UCSD-AML1 (cell line): ENCODE data around the gene CAPN5.
A peak's percentile ranks its signal among the peaks of the same experiment; 100 is the strongest.

Experiments
- DNase-seq: peaks from one replicate; lab custom pipeline; 2025; ENCODE audit not compliant: unreplicated experiment; lab: John Stamatoyannopoulos, UW

CAPN5 gene

GRCh38 chr11:77147668-77148321 is 81.0 kb downstream of the CAPN5 start:
- no peak for DNase-seq

DNA sequence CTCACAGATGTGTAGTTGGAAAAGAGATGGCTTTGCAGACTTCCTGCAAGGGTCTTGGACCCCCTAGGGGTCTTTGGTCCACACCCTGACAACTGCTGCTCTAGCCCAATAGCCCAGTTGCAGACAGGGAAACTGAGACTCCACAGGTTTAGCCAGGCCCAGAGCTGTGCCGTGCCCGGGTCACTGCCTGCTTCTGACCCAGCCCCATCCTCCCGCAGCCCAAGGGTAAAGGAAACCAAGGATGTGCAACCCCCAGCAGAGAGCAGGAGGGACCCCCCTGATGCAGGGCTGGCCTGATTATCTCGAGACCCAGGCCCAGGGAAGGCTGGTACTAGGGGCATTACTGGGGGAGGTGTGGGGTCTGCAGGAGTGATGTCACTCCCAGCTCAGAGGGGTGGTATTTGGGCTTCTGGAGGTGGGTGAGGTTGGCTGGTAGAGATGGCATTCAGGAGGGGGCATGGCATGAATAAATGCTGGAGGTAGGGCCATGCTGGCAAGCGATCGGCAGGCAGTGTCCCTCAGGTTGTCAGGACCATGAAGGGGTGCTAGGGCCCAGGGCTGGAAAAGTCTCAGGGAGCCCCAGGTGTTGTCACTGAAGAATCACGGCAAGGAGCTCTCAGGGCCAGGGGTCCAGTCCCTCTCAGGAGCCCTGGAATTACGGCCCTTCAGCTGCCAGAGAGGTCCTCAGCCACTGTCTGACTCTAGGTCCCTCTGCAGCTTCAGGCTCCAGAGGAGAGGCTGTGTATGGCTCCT is 82.4 kb downstream of the CAPN5 start:
- DNase-seq: no peak

DNA sequence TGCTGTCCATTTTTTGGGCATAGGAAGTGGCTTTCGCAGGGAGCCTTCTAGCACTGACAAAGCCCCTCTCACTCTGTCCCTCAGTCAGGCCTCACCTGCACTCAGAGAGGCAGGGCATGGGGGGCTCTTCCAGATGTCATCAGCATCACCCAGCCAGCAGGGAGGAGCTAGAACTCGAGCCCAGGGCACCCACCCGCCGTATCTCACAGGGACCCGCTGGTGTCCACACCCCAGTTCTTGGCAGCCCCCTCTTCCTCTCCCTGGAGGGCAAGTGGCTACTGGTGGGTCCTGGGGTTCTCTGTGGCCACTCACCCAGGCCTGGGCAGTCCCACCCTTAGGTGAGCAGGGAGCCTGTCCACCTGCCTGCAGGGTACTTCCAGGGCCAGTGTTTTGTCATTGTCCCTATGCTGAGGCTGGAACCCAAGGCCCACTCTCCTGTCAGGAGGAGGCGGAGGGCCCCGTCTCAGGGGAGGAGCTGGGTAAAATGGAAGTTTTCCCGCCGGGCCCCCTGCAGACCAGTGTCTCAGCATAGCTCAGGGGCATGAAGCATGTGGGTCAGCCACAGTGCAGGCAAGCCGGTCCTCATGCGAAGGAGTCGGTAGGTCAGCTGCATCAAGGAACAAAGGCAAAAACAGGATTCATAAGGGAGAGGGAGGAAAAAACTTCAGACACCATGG is 83.1 kb downstream of the CAPN5 start:
- DNase-seq: no peak

DNA sequence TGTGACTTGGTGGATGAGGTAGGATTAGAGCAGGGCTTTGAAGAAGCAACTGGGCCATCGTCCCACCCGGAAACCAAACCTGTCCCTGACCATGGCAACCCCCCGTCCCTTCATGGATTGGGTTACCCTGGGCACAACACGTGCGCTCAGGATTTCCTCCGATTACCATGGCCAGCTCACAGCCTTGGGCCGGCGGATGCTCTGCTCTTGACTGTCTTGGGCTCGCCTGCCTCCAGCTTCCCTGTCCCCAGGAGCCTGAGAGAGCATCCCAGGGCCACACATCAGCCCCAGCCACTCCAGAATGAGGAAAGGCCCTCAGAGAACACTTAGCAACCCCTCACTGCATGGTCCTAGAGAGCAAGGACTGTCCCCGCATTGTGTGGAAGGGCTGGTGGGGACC is 84.1 kb downstream of the CAPN5 start:
- DNase-seq: no peak

GRCh38 chr11:77151804-77152509 is 85.2 kb downstream of the CAPN5 start:
- DNase-seq: peak; percentile 93

GRCh38 chr11:77152846-77153245 is 86.1 kb downstream of the CAPN5 start:
- DNase-seq: no peak

DNA sequence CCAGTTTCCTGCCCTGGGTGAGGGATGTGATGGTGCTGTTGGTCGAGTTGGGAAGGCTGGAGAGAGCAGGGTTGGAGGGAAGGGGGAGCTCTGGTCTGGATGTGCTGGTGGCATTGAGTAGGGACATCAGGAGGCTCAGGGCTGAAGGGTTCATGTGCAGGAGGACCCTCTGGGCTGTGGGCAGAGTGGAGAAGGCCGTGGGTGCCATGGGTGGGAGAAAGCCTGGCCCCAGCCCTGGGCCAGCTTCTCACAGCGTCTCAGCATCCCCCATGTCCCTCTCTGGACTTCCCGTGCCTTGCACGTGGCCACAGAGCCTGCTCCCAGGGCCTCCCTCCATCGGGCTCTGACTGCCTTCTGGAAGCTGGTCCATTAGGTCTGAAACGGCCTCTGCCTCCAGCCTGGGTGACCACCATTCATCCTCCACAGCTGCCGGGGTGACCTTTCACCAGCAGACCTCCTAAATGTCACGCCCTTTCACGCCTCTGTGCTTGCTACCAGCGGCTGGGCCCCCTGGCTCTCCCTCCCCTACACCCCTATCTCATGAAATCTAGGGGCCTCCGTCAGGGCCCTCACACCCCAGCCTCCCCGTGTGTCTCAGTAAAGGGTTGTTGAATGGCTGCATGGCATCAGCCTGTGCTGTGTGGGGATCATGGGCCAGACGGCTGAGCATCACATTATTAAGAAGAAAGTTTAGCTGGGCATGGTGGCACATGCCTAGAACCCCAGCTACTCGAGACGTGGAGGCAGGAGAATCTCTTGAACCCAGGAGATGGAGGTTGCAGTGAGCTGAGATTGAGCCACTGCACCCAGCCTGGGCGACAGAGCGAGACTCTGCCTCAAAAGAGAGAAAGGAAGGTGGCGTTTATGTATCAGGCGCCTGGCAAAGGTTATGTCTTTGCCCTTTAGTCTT is 86.8 kb downstream of the CAPN5 start:
- DNase-seq: no peak

DNA sequence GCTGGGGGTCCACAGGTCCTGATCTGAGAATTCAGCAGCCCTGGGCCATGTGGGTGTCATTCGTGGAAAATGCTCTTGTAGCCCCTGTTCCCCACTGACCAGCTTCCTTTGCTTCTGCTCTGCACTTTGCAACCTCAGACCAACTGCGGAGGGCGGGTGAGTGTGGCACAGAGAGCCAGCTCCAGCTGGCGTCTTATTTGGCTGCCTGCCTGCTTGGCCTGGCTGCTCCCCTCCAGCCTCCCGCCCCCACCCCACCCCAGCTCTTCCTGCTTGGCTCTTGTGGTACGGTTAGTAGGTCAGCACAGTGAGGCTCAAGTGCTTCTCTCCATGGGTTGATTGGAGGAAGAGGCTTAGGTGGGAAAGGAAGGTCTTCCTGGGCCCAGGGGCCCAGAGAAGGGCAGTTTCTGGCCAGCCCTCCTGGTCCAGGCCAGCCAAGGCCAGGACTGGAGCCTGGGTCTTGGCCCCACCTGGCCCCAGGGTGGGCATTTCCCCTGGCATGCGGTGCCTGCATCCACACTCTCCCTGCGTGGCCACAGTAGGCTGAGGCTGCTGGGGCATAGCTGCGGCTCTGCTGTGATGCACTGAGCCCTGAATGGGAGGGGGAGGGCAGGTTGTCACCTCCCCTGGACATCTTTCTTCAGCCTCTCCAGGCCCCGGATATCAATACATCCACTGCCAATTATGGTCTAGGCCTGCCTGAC is 87.8 kb downstream of the CAPN5 start:
- no peak for DNase-seq

- no peak for DNase-seq
Observed at GRCh38 chr11:77155082-77155475, 88.3 kb downstream of the CAPN5 start.

DNA sequence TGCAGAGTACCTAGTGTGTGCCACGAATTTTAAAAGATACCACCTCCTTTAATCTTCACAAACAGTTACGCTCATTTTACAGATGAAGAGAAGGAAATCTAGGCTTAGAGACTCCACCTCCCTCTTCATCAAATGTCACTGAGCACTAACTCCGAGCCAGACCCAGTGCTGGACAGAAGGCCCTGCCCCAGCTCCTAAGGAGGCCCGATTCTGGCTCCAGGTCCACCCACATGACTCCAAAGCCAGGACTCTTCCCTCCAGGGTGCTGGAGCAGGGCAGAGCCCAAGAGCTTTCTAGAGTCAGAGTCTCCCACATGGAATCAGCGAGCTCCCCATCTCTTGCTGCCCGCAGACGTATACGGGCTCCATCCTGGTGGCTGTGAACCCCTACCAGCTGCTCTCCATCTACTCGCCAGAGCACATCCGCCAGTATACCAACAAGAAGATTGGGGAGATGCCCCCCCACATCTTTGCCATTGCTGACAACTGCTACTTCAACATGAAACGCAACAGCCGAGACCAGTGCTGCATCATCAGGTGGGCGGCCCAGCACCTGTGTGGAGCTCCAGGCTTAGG is 88.9 kb downstream of the CAPN5 start:
- DNase-seq: no peak

- DNase-seq: no peak
Observed at GRCh38 chr11:77156396-77157195, 89.8 kb downstream of the CAPN5 start.

DNA sequence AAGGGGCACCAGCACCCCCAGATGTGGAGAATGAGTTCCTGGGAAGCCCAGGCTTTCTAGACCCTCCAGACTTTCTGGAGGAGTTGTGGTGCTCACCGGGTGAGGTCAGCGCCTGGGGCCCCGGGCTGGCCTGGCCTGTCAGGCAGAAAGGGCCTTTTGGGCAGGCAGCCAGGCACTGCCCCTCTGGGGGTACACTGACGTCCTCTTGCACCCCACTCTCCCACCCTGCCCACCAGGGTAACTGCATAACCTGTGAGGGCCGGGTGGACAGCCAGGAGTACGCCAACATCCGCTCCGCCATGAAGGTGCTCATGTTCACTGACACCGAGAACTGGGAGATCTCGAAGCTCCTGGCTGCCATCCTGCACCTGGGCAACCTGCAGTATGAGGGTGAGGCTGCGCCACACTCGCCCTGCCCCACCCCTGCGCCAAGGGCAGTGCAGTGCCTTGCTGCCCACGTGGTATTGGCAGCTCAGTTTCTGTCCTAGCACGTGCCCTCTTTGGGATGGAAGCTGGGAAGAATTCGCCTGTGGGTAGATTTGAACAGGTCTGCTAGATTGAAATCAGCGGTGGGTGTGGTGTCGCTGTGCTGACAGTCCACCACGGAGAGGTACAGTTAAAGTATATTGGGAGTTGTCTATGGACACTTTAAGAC is 91.4 kb downstream of the CAPN5 start:
- no peak for DNase-seq

DNA sequence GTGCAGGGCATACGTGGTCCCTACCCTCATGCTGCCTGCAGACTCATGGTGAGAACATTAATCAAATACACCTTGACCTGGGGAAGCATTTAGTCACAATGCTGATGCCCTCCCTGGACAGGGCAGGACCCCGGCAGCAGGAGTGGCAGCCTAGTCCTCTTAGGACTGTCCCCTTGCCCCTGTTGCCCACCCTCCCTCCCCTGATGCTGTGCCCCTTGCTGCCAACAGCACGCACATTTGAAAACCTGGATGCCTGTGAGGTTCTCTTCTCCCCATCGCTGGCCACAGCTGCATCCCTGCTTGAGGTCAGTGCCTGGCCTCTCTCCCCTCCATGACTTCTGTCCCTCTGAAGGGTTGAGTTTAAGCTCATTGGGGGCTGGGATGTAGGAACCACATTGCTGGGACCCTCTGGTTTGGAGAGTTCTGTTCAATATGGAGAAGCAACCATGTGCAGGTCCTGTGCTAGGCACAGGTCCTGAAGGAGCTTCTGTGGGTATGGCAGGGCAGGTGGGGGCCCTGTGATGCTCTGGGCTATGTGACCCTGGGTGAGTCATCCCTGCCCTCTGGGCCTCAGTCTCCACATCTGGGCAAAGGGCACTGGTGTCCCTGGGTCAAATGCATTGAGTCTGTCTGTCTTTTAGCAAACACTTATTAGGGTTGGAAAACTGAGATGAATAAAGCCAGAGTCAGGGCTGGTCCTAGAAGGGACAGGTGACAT is 92.6 kb downstream of the CAPN5 start:
- DNase-seq: no peak

DNA sequence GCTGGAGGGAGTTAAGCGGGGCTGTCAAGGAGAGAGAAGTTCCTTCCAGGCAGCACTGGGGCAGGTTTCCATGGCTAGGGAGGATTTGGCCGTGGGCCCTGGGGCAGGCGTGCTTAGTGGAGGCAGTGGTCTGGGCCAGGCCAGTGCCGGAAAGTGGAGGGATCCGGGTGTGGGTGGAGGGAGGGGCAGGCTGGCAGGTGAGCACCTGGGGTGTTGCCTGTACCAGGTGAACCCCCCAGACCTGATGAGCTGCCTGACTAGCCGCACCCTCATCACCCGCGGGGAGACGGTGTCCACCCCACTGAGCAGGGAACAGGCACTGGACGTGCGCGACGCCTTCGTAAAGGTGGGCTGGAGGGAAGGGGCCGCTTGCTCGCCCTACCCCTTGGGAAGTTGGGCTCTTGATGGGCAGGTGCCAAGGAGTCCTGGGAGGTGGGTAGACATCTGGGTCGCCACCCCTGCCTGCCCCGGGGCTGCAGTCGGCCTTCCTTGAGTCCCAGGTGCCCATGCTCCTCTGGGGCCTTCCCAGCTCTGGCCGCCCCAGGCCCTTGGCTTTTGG is 93.2 kb downstream of the CAPN5 start:
- no peak for DNase-seq

GRCh38 chr11:77163271-77163670 is 96.5 kb downstream of the CAPN5 start:
- no peak for DNase-seq

DNA sequence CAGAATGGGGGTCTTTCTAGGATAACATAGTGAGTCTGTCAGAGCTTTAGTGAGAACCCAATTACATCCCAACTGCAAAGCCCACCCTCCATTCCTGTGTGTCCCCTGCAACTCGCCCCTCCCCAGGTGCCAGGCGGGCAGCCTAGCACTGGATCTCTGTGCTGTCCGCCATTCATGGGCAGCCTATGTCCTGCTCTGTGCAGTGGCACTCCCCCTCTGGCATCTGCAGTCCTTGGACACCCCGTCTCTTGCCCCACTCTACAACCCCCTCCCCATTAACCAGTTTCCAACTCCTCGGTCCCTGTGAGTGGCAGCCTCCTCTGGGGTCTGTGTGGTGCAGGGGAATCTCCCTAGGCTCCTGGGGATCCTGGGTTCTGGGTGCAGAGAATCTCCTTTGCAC is 98.3 kb downstream of the CAPN5 start:
- no peak for DNase-seq

GRCh38 chr11:77166021-77166420 is 99.2 kb downstream of the CAPN5 start:
- DNase-seq: no peak
